Astrocyte (in vitro differentiated cells and primary cell): Measurements from ENCODE around the gene FHIT. TPM values are rescaled to one million over a fixed set of nuclear protein-coding genes. Genes with fewer than 3 reads are reported as not detected.

ENCODE experiments used
- DNase-seq: peaks from one replicate; pipeline ENCODE4 v3.0.0-alpha.2; 2010; ENCODE audit warnings: low read depth
- FAIRE-seq: peaks from 2 replicates; lab custom pipeline; 2011; peaks lifted over from hg19 to GRCh38; lab: Jason Lieb, UNC
- H2AFZ ChIP-seq: 2 replicates; pipeline ENCODE4 v1.6.0; 2012; ENCODE audit warnings: low read depth, low read length, inconsistent platforms
- H3K27ac ChIP-seq: 2 replicates; pipeline ENCODE4 v1.5.1; 2011; ENCODE audit warnings: low read depth, low read length, inconsistent platforms
- H3K27me3 ChIP-seq: 2 replicates; pipeline ENCODE4 v1.6.0; 2011; ENCODE audit warnings: low read length, inconsistent platforms; ENCODE audit not compliant: insufficient read depth
- H3K36me3 ChIP-seq: 2 replicates; pipeline ENCODE4 v1.5.1; 2011; ENCODE audit warnings: low read length, inconsistent platforms; ENCODE audit not compliant: insufficient read depth
- H3K4me1 ChIP-seq: 2 replicates; pipeline ENCODE4 v1.5.1; 2011; ENCODE audit warnings: low read length, inconsistent platforms; ENCODE audit not compliant: insufficient read depth
- H3K4me2 ChIP-seq: 2 replicates; pipeline ENCODE4 v1.6.0; 2012; ENCODE audit warnings: low read length, inconsistent platforms
- H3K4me3 ChIP-seq: 2 replicates; pipeline ENCODE4 v1.5.1; 2011; ENCODE audit warnings: low read depth, mild to moderate bottlenecking, low read length, inconsistent platforms; ENCODE audit not compliant: insufficient read depth
- H3K79me2 ChIP-seq: 2 replicates; pipeline ENCODE4 v1.6.0; 2012; ENCODE audit warnings: mild to moderate bottlenecking, low read length, inconsistent platforms; ENCODE audit not compliant: insufficient read depth
- H3K9ac ChIP-seq: 2 replicates; pipeline ENCODE4 v1.6.0; 2012; ENCODE audit warnings: mild to moderate bottlenecking, low read length, inconsistent platforms
- H3K9me3 ChIP-seq: 2 replicates; pipeline ENCODE4 v1.5.1; 2012; ENCODE audit warnings: low read depth, mild to moderate bottlenecking, low read length, inconsistent platforms; ENCODE audit not compliant: insufficient read depth
- H4K20me1 ChIP-seq: 2 replicates; pipeline ENCODE4 v1.6.0; 2012; ENCODE audit warnings: low read length, inconsistent platforms; ENCODE audit not compliant: insufficient read depth
- H3K27ac Mint-ChIP-seq: one replicate; pipeline ENCODE4 v1.8.0; 2021; ENCODE audit warnings: mild to moderate bottlenecking, mixed read lengths; ENCODE audit not compliant: unreplicated experiment
- H3K27me3 Mint-ChIP-seq: one replicate; pipeline ENCODE4 v1.8.0; 2021; ENCODE audit warnings: low read depth, mixed read lengths; ENCODE audit not compliant: unreplicated experiment
- H3K36me3 Mint-ChIP-seq: one replicate; pipeline ENCODE4 v1.8.0; 2021; ENCODE audit warnings: low read depth, mixed read lengths; ENCODE audit not compliant: unreplicated experiment
- H3K4me1 Mint-ChIP-seq: one replicate; pipeline ENCODE4 v1.8.0; 2021; ENCODE audit warnings: low read depth, mixed read lengths; ENCODE audit not compliant: unreplicated experiment
- H3K4me3 Mint-ChIP-seq: one replicate; pipeline ENCODE4 v1.8.0; 2021; ENCODE audit warnings: mild to moderate bottlenecking, moderate library complexity, mixed read lengths; ENCODE audit not compliant: unreplicated experiment
- H3K9me3 Mint-ChIP-seq: one replicate; pipeline ENCODE4 v1.8.0; 2021; ENCODE audit warnings: mild to moderate bottlenecking, mixed read lengths; ENCODE audit not compliant: unreplicated experiment
- CTCF ChIP-seq: IDR thresholded peaks from 2 replicates; pipeline ENCODE4 v1.5.1; 2011; ENCODE audit warnings: low read depth, mild to moderate bottlenecking, inconsistent platforms, low read length, moderate library complexity; ENCODE audit not compliant: insufficient read depth
- EZH2 ChIP-seq: IDR thresholded peaks from 2 replicates; pipeline ENCODE4 v1.6.1; 2012; ENCODE audit warnings: mild to moderate bottlenecking, low read length, inconsistent platforms; ENCODE audit not compliant: insufficient read depth
- total RNA-seq: library from RNA; stranded (reverse); gene quantifications from 2 replicates; pipeline ENCODE4 v1.2.1, GENCODE V29; 2021

The FHIT gene
- total RNA-seq, 1 donor from 2014 or later, result 6.7 TPM

DNA sequence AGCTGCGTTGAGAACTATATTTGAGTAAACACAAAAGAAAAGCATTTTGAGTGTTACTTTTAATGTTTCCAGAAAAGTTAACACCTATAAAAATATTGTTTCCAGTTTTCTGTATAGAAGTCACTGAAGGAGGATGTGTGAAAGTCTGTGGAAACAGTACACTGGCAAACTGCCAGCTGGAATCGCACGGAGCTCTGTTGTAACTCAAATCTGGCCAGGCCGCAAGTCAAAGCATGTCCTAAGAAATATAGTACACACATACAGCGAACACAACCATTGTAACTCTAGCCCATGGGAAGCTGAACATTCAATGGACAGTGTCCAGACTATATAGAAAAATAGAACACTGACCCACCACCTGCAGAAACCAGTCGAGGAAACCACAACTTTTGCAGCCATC is 657.2 kb downstream of the FHIT start:
- FAIRE-seq (no peak), DNase-seq (peak; percentile 36)
- H3K27me3 Mint-ChIP-seq, result no peaks in the 10 kb centered on the region
- H3K9ac ChIP-seq, result no peak overlapping the region
- TF ChIP-seq CTCF (no peak), EZH2 (no peak)
- no peak overlapping the region for H3K27ac Mint-ChIP-seq
- no peak overlapping the region for H3K4me3 ChIP-seq
- H3K4me1 Mint-ChIP-seq, result peaks cover 6% of the 10 kb centered on the region
- no peaks in the 10 kb centered on the region for H3K79me2 ChIP-seq
- H3K27ac ChIP-seq, result no peak overlapping the region
- no peak overlapping the region for H3K4me2 ChIP-seq
- H4K20me1 ChIP-seq, result no peaks in the 10 kb centered on the region
- no peaks in the 10 kb centered on the region for H3K4me1 ChIP-seq
- H3K36me3 ChIP-seq, result no peaks in the 10 kb centered on the region
- H3K9me3 Mint-ChIP-seq, result peaks cover 3% of the 10 kb centered on the region
- no peaks in the 10 kb centered on the region for H3K27me3 ChIP-seq
- H2AFZ ChIP-seq, result no peak overlapping the region
- no peaks in the 10 kb centered on the region for H3K9me3 ChIP-seq
- no peak overlapping the region for H3K4me3 Mint-ChIP-seq
- no peaks in the 10 kb centered on the region for H3K36me3 Mint-ChIP-seq

- no peaks in the 10 kb centered on the region for H3K36me3 ChIP-seq
- DNase-seq (no peak), FAIRE-seq (no peak)
- no peak overlapping the region for H2AFZ ChIP-seq
- H3K9me3 ChIP-seq, result no peaks in the 10 kb centered on the region
- no peaks in the 10 kb centered on the region for H3K4me1 ChIP-seq
- TF ChIP-seq CTCF (no peak), EZH2 (no peak)
- H3K36me3 Mint-ChIP-seq, result no peaks in the 10 kb centered on the region
- H4K20me1 ChIP-seq, result no peaks in the 10 kb centered on the region
- H3K79me2 ChIP-seq, result no peaks in the 10 kb centered on the region
- H3K4me2 ChIP-seq, result no peak overlapping the region
- no peaks in the 10 kb centered on the region for H3K27me3 Mint-ChIP-seq
- peaks cover 5% of the 10 kb centered on the region for H3K4me1 Mint-ChIP-seq
- H3K27ac Mint-ChIP-seq, result no peak overlapping the region
- H3K27ac ChIP-seq, result no peak overlapping the region
- H3K27me3 ChIP-seq, result no peaks in the 10 kb centered on the region
- no peak overlapping the region for H3K4me3 Mint-ChIP-seq
- H3K9ac ChIP-seq, result no peak overlapping the region
- no peak overlapping the region for H3K4me3 ChIP-seq
- H3K9me3 Mint-ChIP-seq, result peaks cover 3% of the 10 kb centered on the region
Measured at GRCh38 chr3:60591267-60591666, 660.0 kb downstream of the FHIT start.

DNA sequence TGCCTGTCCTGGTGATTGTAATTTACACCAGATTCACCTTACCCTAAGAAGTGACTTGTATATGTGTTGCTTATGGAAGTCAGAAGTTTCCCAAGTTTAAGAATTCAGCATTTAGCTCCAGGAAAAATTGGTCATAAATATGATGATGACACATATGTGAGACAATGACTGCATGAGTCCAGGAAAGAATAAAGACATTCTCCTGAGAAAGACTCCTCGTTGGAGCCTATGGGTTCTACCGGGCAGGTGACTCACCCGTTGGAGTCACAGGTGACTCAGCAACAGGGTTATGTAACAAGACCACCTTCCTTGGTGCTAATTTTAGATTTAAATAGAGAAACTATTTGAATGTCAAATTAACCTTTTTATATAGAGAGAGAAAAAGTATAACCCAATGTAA is 662.4 kb downstream of the FHIT start:
- H3K27me3 ChIP-seq, result no peaks in the 10 kb centered on the region
- no peaks in the 10 kb centered on the region for H3K79me2 ChIP-seq
- FAIRE-seq (no peak), DNase-seq (peak; percentile 81)
- no peaks in the 10 kb centered on the region for H3K36me3 ChIP-seq
- no peaks in the 10 kb centered on the region for H4K20me1 ChIP-seq
- H3K4me1 ChIP-seq, result peaks cover 4% of the 10 kb centered on the region
- Mint-ChIP-seq H3K4me1 (peaks cover 5% of the 10 kb centered on the region), H3K9me3 (peaks cover 3% of the 10 kb centered on the region), H3K27me3 (no peaks in the 10 kb centered on the region), H3K27ac (peak overlapping the region; percentile 20), H3K4me3 (no peak overlapping the region), H3K36me3 (no peaks in the 10 kb centered on the region)
- no peak overlapping the region for H3K4me2 ChIP-seq
- H3K9me3 ChIP-seq, result no peaks in the 10 kb centered on the region
- H3K27ac ChIP-seq, result peak overlapping the region; percentile 43
- no peak overlapping the region for H2AFZ ChIP-seq
- no peak for TF ChIP-seq EZH2
- no peak for TF ChIP-seq CTCF
- no peak overlapping the region for H3K4me3 ChIP-seq
- no peak overlapping the region for H3K9ac ChIP-seq
